Chondrocyte (in vitro differentiated cells): ENCODE results near the gene ZCCHC24. TPM values are rescaled to one million over a fixed set of nuclear protein-coding genes. Genes with fewer than 3 reads are reported as not detected.
A peak's percentile ranks its signal among the peaks of the same experiment; 100 is the strongest.

ENCODE experiments used
- DNase-seq: peaks from one replicate; pipeline ENCODE4 v3.0.0; 2021; ENCODE audit warnings: mixed read lengths, low spot score
- H3K27ac Mint-ChIP-seq: one replicate; pipeline ENCODE4 v1.8.0; 2021; ENCODE audit warnings: mild to moderate bottlenecking, moderate library complexity, mixed read lengths; ENCODE audit not compliant: unreplicated experiment
- H3K27me3 Mint-ChIP-seq: 2 replicates; pipeline ENCODE4 v1.8.0; 2021; ENCODE audit warnings: low read depth, mixed read lengths
- H3K36me3 Mint-ChIP-seq: 2 replicates; pipeline ENCODE4 v1.8.0; 2021; ENCODE audit warnings: low read depth, mixed read lengths
- H3K4me1 Mint-ChIP-seq: 2 replicates; pipeline ENCODE4 v1.8.0; 2021; ENCODE audit warnings: low read depth, mild to moderate bottlenecking, mixed read lengths
- H3K4me3 Mint-ChIP-seq: one replicate; pipeline ENCODE4 v1.8.0; 2021; ENCODE audit warnings: mild to moderate bottlenecking, moderate library complexity, mixed read lengths; ENCODE audit not compliant: unreplicated experiment
- H3K9me3 Mint-ChIP-seq: 2 replicates; pipeline ENCODE4 v1.8.0; 2021; ENCODE audit warnings: low read depth, mixed read lengths
- total RNA-seq: library from RNA; stranded (reverse); gene quantifications from 3 replicates; pipeline ENCODE4 v1.2.1, GENCODE V29; 2021
- TF ChIP-seq, protein P1 (sequence below): fragments of 200-600 bp; sonication (generic); IDR thresholded peaks from 2 replicates; pipeline ENCODE4 v1.5.0; 2021; ENCODE audit warnings: antibody characterized with exemption, mild to moderate bottlenecking, moderate library complexity

The ZCCHC24 gene
- total RNA-seq, 1 donor from 2014 or later, result 45.1 TPM

DNA sequence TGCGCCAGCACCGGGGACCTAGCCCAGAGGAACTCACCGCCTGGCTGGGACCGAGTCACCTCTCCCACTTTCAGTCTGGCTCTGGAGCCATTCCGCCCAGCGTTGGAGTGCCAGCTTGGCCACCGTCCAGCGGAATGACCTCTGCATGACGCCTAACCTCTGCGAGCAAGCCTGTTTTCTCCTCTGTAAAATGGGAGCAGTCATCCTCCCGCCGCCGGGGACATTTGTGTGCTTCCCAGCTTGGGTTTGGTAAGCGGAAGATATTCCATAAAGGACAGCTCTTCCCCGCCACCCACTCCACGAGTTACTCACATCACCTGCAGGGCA is 1.3 kb upstream of the ZCCHC24 start:
- H3K4me1 Mint-ChIP-seq, result peaks cover 39% of the 10 kb centered on the region

DNA sequence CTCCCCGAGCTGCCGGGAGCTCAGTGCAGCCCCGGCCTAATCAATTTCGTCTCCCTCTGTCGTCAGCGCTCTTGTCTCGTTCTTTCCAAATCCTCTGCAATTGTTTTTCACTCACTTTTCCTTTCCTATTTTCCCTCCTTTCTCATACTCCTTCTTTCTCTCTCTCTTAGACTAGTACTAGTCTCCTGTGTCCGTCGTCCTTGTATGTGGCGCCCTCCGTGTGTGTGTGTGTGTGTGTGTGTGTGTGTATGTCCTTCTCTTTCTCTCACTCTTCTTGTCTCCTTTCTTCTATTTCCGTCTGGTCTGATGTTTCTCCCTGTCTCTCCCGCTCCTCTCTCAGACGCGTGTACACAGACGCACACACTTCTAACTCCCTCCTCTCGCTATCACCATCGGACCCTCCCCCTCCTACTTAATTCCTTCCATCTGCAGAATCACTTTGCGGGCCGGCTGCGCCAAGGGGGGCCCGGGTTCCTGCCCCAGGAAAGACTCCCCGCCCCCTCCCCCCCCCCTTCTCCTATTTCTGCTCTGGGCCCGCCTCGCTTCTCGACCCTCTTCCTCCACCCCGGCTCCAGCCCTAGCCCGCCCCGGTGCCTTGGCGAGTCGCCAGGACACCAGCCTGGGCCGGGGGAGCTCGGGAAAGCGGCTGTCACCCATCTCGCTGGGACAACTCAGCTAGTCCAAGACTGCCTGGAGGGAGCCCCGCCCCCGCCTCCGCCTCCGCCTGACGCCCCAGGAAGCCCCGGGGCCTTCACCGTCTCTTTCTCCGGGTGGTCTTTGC is 743 bp upstream of the ZCCHC24 start:
- TF ChIP-seq, protein P1, sequence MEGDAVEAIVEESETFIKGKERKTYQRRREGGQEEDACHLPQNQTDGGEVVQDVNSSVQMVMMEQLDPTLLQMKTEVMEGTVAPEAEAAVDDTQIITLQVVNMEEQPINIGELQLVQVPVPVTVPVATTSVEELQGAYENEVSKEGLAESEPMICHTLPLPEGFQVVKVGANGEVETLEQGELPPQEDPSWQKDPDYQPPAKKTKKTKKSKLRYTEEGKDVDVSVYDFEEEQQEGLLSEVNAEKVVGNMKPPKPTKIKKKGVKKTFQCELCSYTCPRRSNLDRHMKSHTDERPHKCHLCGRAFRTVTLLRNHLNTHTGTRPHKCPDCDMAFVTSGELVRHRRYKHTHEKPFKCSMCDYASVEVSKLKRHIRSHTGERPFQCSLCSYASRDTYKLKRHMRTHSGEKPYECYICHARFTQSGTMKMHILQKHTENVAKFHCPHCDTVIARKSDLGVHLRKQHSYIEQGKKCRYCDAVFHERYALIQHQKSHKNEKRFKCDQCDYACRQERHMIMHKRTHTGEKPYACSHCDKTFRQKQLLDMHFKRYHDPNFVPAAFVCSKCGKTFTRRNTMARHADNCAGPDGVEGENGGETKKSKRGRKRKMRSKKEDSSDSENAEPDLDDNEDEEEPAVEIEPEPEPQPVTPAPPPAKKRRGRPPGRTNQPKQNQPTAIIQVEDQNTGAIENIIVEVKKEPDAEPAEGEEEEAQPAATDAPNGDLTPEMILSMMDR, result no peak
- DNase-seq, result no peak
- H3K27me3 Mint-ChIP-seq, result no peaks in the 10 kb centered on the region
- H3K27ac Mint-ChIP-seq, result peak overlapping the region; percentile 89
- H3K4me3 Mint-ChIP-seq, result peak overlapping the region; percentile 70
- H3K4me1 Mint-ChIP-seq, result peaks cover 43% of the 10 kb centered on the region
- peaks cover 1% of the 10 kb centered on the region for H3K36me3 Mint-ChIP-seq
- no peaks in the 10 kb centered on the region for H3K9me3 Mint-ChIP-seq

More for the DNA sequence above, 1.3 kb upstream of the ZCCHC24 start:
- no peak for DNase-seq
- Mint-ChIP-seq H3K27me3 (no peaks in the 10 kb centered on the region), H3K36me3 (peaks cover 1% of the 10 kb centered on the region), H3K27ac (peak overlapping the region; percentile 52), H3K9me3 (no peaks in the 10 kb centered on the region), H3K4me3 (peak overlapping the region; percentile 70)
- TF ChIP-seq, protein P1, result no peak

DNA sequence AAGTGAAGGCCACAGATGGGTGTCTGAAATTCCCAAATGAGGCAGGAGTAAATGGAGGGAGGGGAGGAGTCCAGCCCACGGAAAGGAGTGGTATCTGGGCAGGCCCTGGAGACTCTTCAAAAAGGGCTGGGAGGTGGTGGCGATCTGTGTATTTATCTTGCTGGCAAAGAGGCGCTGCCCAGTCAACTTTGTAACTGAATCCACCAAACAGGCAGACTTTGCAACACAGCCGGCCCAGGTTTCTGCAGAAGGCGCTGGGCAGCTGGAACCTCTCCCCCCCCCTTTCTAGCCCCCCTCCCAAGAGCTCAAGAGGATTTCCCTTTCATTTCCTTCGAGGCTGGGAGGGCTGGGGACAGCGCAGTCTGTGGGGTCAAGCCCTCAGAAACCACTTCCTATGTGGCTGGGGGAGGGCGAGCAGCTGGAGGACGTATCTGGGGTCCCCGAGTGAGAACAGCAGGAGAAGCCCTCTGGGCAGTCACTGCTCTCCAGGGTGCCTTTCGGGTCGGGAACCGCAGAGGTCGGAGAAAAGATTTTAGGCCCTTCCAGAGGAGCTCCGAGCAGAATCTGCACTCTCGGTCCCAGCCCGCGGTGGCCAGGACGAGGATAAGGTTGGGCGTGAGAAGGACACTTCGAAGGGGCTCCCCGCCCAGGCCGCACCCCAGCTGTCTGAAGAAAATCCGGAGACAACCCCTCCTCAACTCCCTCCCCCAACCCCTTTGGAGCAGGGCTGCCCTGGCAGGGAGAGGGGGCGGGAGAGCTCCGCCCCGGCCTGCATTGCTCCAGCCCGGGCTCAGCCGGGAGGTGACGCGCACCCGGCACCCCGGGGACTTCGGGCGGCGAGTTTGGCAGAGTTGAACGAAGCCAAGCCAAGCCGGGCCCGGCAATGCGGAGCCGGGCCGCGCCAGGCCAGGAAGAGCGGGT is 965 bp downstream of the ZCCHC24 start:
- Mint-ChIP-seq H3K27me3 (no peaks in the 10 kb centered on the region), H3K4me1 (peaks cover 59% of the 10 kb centered on the region), H3K36me3 (peaks cover 1% of the 10 kb centered on the region), H3K9me3 (no peaks in the 10 kb centered on the region), H3K4me3 (peak overlapping the region; percentile 90), H3K27ac (peak overlapping the region; percentile 84)
- TF ChIP-seq, protein P1, result peak; percentile 8
- DNase-seq, result no peak

DNA sequence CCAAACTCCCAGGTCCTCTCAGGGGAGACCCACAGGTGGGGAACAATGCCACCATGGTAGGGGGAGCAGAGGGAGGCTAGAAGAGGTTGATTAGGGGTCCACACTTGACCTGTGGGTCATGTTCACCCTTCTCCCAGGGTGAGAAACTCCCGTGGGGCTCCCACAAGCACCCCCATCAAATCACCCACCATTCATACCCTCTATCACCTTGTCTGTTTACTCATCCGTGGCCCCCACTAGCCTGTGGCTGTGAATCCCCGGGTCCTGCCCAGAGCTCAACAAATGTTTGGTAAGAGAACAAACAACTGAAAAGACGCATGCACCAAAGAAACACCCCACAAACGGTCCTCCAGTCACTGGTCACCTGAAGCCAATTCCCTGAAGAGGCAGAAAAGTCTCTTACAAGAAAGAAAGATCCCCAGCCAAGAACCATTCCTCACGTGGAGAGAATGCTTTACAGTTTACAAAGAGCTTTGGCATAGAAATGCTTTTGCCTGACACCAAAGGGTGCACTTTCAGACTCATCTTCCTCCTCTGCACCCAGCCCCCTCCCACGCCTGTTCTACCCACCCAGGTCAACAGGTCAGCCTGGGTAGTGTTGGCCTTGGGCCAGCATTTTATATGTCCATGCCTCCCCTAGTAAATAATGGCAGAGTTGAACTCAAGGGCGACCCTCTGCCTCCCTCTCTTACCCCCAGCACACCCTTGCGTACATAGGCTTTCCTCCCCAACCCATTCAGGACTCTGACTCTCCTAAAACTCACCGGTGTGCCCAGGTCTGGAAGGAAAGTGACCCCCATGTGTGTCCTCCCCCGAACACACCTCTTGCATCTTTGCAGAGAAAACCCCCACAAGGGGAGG is 1.9 kb downstream of the ZCCHC24 start:
- H3K9me3 Mint-ChIP-seq, result no peaks in the 10 kb centered on the region
- no peak for DNase-seq
- TF ChIP-seq, protein P1, result no peak
- peaks cover 1% of the 10 kb centered on the region for H3K36me3 Mint-ChIP-seq
- peak overlapping the region; percentile 84 for H3K27ac Mint-ChIP-seq
- H3K4me1 Mint-ChIP-seq, result peaks cover 62% of the 10 kb centered on the region
- H3K4me3 Mint-ChIP-seq, result peak overlapping the region; percentile 90
- no peaks in the 10 kb centered on the region for H3K27me3 Mint-ChIP-seq
